GM21717 (cell line): ENCODE measurements around the gene SCARF2.
"Not testable (repeated sequence)": the region's sequence is repeated elsewhere in the genome, so short reads cannot be mapped to it uniquely, and the experiment has no call there.

Experiments used
- ATAC-seq: cut with Tn5 transposase; IDR thresholded peaks from one replicate; pipeline ENCODE4 v1.9.1; 2021; ENCODE audit warnings: mild to moderate bottlenecking, moderate library complexity; ENCODE audit not compliant: unreplicated experiment

The SCARF2 gene

DNA sequence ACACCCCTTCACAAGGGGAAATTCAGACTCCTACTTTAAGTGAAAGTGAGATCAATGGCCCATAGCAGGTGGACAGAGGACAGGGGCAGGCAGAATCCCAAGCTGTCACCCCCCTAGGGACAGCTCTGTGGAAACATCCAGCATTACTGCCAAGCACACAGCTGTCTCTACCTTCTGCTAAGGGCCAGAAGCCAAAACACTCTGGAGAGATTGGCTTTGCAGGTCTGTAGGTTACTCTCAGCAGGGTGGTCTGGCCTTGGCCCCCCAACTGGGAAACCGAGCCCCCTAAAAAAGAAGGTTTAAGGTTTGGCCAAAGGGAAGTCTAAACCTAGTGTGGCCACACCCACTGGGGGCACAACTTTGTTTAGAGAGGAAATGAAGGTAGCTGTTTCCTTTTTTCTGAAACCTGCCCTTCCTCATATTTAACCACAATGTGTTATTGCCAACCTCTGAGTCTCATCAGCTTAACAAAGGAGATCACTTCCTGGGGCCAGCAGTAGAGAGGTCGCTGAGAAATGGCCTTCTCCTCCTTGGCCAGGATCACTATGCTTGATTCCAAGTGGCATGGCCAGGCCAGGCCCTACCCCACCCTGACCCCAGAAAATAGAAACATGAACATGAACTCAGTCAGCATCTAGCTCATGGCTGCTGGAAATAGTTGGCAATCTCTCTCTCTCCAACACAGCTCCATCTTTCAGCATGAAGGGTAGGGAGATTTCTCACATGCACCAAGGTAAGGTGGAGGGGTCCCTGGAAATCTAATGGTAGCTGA lies 25.9 kb upstream of the SCARF2 start:
- no peak for ATAC-seq

DNA sequence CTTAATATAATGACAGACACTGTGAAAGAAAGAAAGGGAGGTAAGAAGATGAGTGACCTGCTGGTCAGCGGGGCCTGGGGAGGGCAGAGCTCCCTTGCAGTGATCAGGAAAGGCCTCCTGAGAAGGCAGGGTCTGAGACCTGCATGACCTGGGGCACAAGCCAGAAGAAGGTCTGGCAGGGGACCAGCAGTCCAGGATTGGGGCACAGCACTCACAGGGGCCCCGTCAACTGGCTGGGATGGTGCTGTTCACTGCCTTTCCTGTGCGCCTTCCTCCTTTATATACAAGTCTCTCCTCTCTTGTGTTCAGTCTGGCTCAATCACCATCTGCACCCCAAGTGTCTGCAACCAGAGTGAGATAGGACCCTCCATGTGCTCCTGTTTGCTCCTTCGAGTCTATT lies 22.2 kb upstream of the SCARF2 start:
- ATAC-seq: no peak

DNA sequence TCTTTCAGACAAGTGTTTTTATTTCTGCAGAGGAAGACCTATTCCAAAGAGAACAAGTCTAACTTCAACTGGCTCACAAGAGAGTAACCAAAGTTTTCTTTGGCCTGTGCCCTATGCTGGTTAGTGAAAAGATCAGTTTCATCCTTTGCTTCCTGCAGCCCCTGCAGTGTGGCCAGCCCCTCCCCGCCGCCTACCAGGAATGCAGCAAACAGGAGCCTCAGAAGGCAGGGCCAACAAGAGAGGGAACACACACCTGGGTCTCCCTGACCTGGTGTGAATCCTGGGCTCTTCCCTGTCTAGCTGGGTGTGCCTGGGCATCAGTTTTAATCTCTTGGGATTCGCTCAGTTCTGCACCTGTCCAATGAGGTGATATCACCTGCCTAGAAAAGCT lies 21.5 kb upstream of the SCARF2 start:
- ATAC-seq: no peak

DNA sequence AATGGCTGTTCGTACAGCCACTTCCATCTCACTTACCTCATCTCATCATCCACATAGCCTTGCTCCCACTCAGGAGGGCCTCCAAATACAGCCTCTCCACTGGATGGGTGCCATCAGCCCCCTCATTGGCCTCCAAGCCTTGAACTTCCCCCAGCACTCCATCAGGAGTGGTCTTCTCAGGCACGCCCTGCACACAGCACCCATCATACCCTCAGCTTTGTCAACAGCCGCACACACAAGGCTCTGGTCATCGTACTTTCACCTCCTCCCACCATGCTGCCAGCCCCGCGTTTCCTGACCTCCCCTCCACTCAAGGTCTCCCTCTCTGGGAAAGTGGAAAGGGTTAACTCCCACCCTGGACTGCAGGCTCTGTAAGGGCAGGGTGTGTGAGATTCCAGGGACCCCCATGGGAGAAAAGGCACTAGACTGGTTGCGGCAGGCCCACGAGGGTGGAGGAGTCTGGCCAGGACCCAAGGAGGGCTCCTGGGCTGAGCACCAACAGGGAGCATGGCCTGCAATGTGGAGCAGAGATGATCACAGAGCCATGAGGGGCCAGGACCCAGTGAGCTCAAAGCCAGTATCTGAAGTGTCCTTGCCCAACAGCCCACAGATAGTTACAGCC lies 21.0 kb upstream of the SCARF2 start:
- ATAC-seq: no peak

DNA sequence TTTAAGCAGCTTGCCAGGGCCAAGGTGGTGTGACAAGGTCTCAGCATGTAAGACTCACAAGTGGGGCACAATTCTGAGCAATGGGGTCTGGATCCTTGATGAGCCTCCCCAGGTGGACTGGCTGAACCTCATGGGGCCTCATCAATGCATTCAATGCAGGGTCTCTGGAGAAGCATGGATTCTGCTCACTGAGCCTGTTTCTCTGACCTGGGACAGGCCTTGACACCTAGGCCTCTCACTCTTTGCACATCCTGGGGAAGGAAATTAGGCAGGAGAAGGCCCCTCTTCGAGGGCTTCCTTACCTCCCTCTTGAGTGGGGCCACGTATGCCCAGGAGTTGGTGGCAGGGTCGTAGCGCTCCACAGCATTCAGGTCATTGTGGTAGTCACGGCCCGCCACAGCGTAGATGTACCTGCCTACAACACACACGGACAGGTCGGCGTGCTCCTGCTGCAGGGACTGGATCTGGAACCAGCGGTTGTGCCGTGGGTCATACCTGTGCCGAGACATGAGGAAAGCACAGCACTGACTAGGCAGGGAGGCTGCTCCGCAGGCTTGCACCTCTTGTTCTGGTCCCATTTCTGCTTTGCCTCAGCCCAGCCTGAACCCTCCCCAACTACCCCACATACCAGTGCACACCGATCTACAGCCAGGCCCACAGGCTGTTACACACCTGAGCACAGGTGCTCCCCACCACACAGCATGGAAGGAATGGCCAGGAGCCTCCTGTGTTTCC lies 20.0 kb upstream of the SCARF2 start:
- no peak for ATAC-seq

DNA sequence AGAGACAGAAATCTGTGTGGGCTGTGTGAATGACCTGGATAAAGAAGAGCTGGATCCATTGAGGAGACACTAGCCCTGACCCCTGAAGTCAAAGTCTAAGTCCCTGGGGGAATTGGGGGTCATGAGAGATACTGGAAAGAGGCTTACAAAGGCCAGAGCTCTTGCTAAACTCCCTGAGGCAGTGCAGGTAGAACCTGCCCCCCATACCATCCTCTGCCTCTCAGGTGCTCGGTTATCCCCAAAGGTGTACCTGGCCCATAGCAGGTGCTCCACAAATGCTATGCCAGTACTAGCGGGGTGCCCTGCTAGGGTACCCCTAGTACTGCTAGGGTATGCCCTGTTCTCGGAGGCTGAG lies 19.1 kb upstream of the SCARF2 start:
- ATAC-seq: no peak

DNA sequence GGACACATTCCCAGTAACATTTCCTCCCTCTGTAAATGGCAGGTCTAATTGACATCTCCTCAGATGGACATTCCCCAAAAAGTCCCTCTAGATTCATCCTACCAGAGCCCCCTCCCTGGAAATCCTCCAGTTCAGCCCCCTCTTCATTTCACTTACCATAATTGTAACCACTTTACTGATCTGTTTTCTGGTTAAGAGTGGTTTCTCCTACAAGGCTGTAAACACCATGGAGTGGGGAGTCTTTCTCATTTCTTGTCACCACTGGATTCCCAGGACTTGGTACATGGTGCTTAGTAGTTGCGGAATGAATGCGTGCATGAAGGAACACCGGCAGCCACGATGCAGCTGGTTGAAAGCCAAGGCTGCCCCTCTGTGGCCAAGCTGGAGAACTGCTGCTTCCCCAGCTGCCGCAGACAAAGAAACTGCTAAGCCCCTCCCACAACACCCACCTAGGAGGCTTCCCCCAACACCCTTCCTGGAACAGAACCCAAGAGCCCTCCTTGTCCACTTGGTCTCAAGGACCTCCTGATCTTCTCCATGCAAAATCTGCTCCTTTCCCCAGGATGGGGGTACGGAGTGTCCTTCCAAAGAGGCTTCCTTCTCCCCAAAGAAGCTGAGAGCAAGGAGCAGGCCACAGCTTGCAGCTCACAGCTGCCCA lies 18.6 kb upstream of the SCARF2 start:
- peak; percentile 50 for ATAC-seq

DNA sequence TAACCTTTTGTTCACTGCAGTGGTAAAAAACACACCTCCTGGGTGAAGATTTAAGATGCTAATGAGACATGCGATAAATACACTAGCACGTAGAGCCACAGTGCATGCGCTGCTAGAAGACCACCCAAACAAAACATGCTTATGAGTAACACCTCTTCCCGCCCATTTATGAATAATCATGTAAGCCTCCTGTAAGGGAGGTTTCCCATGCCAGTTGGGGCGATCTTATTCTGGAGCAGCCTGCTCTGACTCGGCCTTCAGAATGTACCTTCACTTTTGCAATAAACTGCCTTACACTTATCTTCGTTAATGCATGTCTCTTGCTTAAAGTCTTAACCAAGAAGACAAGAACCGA lies 18.1 kb upstream of the SCARF2 start:
- no peak for ATAC-seq

DNA sequence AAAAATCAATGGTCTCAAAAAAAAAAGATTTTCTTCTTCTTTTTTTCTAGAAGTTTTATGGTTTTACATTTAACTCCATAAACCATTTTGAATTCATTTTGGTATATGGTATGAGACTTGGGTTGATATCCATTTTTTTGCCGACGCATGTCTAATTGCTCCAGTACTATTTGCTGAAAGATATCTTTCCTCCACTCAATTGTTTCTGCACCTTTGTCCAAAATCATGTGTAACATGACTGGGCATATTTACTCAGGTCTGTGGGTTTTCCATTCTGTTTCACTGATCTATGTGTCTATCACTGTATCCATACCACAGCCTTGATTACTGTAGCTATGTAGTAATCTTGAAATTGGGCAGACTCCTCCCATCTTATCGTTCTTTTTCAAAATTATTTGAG lies 15.6 kb upstream of the SCARF2 start:
- no peak for ATAC-seq

DNA sequence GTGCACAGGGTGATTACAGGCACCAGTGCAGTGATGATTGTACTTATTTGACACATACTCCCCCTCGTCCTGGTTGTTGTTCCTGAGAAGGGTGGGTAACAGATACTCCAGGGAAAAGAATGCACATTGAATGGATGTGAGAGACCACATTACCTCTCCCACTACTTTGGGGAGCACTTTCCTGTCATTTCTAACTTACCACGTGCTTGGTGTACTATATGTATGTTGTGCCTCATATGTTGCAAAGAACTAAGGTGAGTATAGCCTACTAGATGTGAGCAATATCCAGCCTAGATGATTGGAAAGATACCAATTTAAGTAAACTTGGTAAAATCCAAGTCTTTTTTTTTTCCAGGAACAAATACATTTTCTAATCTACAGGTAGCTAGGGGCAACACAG lies 14.3 kb upstream of the SCARF2 start:
- no peak for ATAC-seq

DNA sequence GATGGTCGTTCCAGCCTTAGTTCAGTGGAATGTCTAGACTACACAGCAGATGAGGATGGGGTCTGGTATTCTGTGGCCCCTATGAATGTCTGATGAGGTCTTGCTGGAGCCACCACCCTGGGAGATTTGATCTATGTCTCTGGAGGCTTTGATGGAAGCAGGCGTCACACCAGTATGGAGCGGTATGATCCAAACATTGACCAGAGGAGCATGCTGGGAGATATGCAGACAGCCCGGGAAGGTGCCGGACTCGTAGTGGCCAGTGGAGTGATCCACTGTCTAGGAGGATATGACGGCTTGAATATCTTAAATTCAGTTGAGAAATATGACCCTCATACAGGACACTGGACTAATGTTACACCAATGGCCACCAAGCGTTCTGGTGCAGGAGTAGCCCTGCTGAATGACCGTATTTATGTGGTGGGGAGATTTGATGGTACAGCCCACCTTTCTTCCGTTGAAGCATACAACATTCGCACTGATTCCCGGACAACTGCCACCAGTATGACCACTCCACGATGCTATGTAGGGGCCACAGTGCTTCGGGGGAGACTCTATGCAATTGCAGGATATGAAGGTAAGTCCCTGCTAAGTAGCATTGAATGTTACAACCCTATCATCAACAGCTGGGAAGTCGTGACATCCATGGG lies 13.6 kb upstream of the SCARF2 start:
- ATAC-seq: not testable (repeated sequence)

DNA sequence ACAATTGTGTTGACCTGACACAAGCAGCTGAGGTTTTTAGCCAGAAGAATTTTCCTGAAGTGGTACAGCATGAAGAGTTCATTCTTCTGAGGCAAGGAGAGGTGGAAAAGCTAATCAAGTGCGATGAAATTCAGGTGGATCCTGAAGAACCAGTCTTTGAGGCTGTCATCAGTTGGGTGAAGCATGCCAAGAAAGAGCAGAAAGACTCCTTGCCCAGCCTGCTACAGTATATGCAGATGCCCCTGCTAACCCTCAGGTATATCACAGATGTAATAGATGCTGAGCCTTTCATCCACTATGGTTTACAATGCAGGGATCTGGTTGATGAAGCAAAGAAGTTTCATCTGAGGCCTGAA lies 12.9 kb upstream of the SCARF2 start:
- ATAC-seq: no peak

DNA sequence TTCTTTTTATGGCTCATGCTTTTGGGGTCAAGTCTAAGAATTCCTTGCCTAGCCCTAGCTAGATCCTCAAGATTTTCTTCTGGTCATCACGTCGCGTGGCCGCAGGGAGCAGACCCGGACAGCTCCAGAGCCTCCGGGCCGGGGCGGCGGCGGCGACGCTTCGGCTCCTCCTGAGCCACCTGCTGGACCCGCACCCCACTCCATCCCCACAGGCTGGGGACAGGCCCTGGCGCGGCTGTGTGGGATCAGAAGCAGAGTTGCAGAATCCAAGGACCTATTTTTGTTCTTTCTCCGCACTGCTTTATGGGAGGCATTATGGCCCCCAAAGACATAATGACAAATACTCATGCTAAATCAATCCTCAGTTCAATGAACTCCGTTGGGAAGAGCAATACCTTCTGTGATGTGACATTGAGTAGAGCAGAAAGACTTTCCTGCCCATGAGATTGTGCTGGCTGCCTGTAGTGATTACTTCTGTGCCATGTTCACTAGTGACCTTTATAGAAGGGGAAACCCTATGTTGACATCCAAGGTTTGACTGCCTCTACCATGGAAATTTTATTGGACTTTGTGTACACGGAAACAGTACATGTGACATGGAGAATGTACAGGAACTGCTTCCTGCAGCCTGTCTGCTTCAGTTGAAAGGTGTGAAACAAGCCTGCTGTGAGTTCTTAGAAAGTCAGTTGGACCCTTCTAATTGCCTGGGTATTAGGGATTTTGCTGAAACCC lies 12.4 kb upstream of the SCARF2 start:
- no peak for ATAC-seq

DNA sequence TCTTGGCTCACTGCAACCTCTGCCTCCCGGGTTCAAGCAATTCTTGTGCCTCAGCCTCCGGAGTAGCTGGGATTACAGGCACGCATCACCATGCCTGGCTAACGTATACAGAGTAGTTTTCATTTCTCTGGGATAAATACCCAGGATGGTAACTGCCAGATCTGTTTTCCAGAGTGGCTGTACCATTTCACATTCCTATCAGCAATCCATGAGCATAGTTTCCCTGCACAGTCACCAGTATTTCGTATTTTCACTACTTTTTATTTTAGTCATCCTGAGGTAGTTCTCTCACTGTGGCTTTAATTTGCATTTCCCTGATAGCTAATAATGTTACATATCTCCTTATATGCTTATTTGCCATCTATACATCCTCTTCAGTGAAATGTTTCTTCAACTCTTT lies 11.0 kb upstream of the SCARF2 start:
- no peak for ATAC-seq

DNA sequence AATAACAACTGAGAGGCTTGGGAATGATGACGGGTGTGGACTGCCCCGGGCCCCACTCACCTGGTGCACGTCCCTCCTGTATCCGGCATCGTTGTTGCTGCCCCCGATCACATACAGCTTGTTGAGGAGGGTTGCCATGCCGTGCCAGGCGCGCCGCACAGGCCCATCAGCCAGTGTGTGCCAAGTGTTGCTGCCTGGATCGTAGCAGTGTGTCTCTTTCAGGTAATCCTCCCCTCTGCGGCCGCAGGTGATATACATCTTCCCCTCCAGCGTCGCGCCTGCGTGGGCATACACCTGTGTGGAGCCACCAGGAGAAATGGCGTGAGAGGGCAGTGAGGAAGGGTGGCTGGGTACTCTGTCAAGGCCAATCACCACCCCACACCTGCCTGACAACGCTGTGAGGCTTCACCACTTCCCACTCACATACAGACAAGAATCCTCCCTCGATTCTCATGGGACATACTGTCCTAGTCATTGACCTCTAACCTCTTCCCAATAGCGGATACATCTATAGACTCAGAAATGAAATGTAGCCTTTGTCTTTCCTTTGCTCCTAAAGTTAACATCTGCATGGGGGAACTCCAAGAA lies 8.9 kb upstream of the SCARF2 start:
- no peak for ATAC-seq

DNA sequence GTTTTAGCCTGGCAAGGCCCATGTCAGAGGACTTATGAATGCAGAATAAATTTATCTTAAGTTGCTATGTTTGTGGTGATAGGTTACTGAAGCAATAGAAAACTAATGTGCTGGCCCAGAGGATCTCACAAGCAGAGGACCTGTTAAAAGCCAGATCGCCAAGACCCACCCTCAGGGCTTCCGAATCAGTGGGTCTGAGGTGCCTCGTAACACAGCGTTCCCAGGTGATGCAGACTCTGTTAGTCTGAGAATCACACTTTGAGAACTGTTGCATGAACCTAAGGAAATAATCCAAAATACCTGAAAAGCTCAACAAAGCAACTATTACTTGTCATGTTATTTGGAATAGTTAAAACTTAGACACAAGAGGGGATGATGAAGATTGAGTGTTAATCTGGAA lies 6.7 kb upstream of the SCARF2 start:
- no peak for ATAC-seq

DNA sequence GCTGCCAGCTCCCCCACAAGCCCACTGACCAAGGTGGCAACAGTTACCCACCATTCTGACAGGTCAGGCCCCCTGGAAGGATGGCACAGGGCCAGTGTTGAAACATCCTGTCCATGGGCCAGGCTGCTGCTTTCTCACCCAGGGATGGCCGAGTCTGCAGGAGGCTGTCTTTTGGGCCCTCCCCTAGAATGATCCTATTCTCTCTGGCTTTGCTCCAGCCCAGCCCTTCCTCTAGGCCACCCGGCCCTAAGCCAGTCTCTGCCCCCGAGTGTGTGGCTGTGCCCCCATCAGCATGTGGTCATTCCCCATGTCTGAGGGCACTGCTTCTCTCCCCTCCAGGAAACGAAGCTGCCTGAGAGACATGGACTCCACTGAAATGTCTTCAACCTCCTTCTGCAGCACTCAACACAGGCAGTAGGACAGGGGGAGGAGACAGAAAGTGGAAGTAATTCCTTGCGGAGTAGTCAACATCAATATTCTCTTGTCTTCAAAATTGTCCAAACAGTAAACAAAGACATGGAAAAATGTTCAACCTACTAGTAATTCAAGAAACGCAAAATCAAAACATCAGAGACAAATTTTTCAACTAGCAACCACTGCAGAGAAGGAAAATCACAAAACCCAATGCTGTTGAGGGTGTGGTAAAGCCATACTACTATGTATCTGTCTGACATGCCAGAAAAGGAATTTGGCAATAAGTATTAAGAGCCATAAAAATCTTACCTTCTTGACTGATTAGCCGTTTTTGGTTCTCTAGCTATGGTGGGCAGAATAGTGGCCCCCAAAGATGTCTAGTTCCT lies 5.1 kb upstream of the SCARF2 start:
- ATAC-seq: no peak

DNA sequence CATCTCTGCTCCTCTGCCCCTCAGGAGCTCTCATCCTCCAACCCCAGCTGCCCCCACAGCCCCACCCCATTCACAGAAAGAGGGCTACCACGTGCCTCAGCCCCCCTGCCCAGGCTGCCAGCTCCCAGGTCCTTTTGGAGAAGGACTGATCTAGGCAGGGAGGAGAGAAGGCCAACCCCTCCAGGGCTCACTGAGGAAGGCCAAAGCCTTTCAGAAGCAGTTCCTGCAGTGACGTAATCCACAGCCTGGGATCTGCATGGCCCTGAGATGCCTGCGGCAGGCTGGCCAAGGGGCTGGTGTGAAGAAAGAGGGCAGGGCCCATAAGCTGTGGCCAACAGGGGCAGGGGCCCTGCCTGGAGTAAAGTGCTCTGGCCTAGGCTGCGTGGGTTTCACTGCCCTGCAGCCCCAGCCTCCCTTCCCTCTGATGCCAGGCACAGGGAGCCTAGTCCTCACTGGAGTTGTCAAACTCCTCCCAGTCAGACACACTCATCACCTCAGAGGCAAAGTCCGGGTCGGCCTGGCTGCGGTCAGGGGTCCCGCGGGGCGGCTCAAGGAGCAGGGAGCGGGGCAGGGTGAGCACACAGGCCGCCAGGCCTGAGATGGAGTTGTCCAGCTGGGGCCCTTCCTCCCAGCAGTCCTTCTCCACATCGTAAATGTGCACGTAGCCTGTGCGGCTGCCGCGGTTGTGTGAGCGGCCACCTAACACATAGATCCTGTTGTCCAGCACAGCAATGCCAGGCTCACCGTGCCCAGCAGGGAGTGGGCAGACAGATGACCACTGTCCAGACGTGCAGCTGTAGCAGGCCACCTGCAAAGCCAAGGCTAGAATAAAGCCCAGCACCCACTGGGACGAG lies 4.2 kb upstream of the SCARF2 start:
- ATAC-seq: no peak
